Muscle of arm (tissue), 12 donors: ENCODE measurements around the gene VRTN. TPM values are rescaled to one million over a fixed set of nuclear protein-coding genes. Genes with fewer than 3 reads are reported as not detected.
"Not testable (repeated sequence)": the region's sequence is repeated elsewhere in the genome, so short reads cannot be mapped to it uniquely, and the experiment has no call there.

Experiments used
- DNase-seq: peaks from one replicate; pipeline ENCODE4 v3.0.0-alpha.2; 2013
- polyA plus RNA-seq, 12 donors: library from polyadenylated mRNA; unstranded; fragments of 120-200 nt; gene quantifications; one replicate each; pipeline ENCODE4 v1.2.1, GENCODE V29; 2013; ENCODE audit not compliant: insufficient read length in 12 of 12

Gene VRTN
- polyA plus RNA-seq, 12 donors = 0.21 to 0.47 (median 0.26) TPM; not detected in 9

- no peak for DNase-seq
Observed at GRCh38 chr14:74348735-74349463, 628 bp downstream of the VRTN start.

GRCh38 chr14:74349757-74350156 lies 1.5 kb downstream of the VRTN start:
- DNase-seq = no peak

- no peak for DNase-seq
Observed at GRCh38 chr14:74350211-74350927, 2.1 kb downstream of the VRTN start.

- DNase-seq = no peak
Observed at GRCh38 chr14:74350928-74351323, 2.7 kb downstream of the VRTN start.

GRCh38 chr14:74356892-74357575 lies 8.8 kb downstream of the VRTN start:
- no peak for DNase-seq

GRCh38 chr14:74357585-74357984 lies 9.3 kb downstream of the VRTN start:
- DNase-seq = no peak

- no peak for DNase-seq
Observed at GRCh38 chr14:74358176-74358829, 10.0 kb downstream of the VRTN start.

GRCh38 chr14:74360163-74360562 lies 11.9 kb downstream of the VRTN start:
- no peak for DNase-seq

GRCh38 chr14:74362361-74362915 lies 14.2 kb downstream of the VRTN start:
- DNase-seq = peak; percentile 70

- no peak for DNase-seq
Observed at GRCh38 chr14:74364271-74364880, 16.1 kb downstream of the VRTN start.

GRCh38 chr14:74368026-74368425 lies 19.8 kb downstream of the VRTN start:
- no peak for DNase-seq

GRCh38 chr14:74368441-74368840 lies 20.2 kb downstream of the VRTN start:
- no peak for DNase-seq

- no peak for DNase-seq
Observed at GRCh38 chr14:74377976-74378690, 29.9 kb downstream of the VRTN start.

- DNase-seq = no peak
Observed at GRCh38 chr14:74380172-74380571, 31.9 kb downstream of the VRTN start.

- no peak for DNase-seq
Observed at GRCh38 chr14:74380845-74381244, 32.6 kb downstream of the VRTN start.

GRCh38 chr14:74381571-74381970 lies 33.3 kb downstream of the VRTN start:
- DNase-seq = not testable (repeated sequence)

GRCh38 chr14:74382231-74382630 lies 34.0 kb downstream of the VRTN start:
- no peak for DNase-seq

- DNase-seq = no peak
Observed at GRCh38 chr14:74389980-74390379, 41.7 kb downstream of the VRTN start.

GRCh38 chr14:74390505-74390904 lies 42.2 kb downstream of the VRTN start:
- DNase-seq = not testable (repeated sequence)

GRCh38 chr14:74391479-74391878 lies 43.2 kb downstream of the VRTN start:
- DNase-seq = no peak
